Activated CD8-positive, alpha-beta memory T cell treated with anti-CD3 and anti-CD28 coated beads, Interleukin-2, amount 50 U/mL, for 24 hours (primary cell): ENCODE measurements around the gene TTC24.

ENCODE experiments used
- DNase-seq: peaks from one replicate; pipeline ENCODE4 v3.0.0-alpha.2; 2020; ENCODE audit errors: extremely low read depth

TTC24 gene

DNA sequence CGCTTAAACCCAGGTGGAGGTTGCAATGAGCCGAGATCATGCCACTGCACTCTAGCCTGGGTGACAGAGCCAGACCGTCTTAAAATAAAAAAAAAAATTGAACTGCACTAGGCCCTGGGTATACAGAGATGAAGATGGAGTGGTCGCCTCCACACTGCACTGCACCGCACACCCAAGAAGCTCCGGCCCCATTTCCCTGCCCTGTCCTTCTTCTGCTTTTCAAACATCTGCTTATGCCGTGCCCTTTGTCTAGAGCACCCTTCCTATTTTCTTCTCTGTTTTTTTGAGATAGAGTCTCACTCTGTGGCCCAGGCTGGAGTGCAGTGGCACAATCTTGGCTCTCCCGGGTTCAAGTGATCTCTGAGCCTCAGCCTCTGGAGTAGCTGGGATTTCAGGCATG, 24.6 kb upstream of the TTC24 start:
- DNase-seq = no peak

DNA sequence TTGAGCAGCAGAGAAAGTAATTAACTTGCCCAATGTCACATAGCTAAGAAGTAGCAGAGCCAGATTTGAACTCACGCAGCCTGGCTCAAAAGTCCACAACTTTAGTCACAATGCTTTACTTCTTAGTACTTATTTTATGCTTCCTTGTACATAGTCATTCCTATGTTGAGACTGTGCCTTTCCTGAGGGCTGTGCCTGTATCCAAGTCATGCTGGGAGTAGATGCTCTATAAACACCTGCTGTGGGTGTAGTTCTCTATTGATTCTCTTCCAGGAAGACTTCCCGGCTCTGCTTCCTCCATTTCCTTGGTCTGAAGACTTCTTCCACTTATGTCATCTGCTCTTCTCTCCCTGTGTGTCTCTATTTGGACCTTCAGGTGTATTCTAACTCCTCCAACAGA, 23.8 kb upstream of the TTC24 start:
- DNase-seq = no peak

DNA sequence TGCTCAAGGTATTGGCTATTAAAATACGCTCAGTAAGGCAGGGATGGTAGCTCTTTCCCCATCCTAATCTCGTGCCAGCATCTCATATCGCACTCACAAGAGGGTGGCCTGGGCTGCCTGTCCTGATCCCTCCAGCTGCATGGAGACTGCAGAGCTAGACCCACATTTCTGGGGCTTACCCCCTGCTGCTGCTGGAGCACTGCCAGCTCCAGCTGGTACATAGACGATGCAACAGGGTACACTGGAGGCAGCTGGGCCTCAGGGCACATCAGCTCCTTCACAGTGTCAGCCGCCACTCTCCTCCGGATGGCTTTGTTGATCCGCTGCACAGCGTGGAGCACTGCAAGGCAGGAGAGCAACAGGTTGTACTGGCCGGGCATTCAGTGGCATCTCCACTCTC, 23.2 kb upstream of the TTC24 start:
- DNase-seq = no peak

DNA sequence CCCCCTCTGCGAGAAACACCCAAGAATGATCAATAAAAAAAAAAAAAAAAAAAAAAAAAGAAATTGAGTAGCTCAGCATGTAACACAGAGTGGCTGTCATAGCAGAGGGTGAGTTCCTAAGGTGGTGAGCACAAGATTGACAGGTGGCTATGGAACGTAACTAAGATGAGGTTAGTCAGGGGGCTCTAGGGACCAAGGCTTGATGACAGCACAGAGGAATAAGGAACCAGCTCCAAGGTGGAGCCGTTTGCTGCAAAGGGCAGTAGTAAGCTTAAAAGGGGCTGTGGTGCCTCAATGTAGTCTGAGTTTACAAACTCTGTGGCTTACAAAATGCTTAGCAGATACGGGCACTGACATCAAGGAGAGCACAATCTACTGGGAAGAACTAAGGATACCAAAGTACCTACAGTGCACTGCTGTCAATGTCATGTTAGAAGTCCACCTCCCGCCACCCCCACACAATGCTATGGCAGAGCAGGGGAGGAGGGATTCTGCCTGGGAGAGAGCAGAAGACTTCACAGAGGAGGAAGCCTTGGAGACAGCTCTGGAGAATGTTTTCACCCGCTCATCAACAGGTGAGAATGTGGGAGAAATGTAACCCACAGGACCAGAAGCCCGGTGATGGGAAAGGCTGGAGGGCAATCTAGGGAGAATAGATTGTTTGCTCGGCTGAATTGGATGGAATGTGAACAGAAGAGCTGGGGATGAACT, 20.3 kb upstream of the TTC24 start:
- no peak for DNase-seq

DNA sequence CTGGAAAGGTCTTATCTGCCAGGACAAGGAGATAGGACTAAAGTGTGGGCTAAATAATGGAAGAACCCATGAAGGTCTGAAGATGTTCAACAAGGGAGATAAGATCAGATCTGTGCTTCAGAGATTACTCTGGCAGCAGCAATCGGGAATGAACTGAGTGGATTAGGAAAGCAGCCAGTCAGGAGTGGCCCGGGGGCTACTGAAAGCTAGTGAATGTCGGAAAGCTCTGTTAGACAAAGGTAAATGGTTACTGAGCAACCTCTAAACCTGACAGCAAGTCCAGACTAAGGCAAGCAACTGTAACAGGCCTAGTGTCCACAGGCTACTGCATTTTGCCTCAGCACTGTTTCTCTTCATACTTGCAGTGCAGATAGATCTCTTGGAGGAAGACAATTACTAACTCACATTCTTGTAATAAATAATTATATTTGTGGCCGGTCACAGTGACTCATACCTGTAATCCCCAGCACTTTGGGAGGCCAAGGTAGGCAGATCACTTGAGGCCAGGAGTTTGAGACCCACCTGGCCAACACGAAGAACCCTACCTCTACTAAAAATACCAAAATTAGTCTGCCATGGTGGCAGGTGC, 19.6 kb upstream of the TTC24 start:
- DNase-seq = no peak

DNA sequence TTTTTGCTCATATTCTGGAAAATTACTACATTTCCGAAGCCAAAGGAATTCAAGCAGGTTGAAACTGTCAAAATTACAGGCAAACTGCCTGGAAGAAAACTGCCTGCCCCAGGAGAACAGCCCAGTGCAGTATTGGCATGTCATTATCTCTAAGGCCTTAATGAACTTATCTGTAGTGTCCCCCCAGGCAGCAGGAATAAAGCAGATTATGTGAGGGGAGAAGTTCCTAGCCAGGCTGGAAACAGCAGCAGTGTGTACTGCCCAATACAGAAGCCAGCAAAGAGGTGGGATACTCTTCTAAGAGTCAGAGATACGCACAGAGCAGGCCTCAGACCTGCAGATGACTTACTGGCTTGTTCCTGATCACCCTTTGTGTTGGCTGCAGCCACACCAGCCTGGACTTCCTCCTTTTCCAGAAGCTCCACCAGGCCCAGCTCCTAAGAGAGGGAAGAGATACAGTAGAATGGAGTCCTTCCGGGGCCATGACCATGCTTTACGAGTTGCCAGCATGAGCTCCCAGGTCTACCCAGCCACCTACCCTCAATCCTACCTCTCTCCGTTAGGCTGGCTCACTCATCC, 18.8 kb upstream of the TTC24 start:
- DNase-seq = no peak

DNA sequence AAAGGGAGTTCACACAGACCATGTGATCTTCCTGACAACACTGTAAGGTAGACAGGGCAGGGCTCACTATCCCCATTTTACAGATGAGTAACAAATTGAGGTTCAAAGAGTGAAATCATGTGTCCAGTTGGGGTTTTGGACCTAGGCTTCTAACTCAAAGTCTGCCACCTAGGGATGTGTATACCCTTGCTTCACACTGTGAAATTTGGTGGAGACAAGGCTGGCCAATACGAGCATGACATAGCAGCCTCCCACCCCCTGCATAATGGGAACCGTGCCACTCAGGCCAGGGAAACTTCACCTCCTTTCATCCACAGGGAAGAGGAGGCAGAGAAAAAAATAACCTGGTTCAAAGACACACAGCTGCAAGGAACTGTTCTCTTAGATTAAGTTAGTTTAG, 14.0 kb upstream of the TTC24 start:
- no peak for DNase-seq

DNA sequence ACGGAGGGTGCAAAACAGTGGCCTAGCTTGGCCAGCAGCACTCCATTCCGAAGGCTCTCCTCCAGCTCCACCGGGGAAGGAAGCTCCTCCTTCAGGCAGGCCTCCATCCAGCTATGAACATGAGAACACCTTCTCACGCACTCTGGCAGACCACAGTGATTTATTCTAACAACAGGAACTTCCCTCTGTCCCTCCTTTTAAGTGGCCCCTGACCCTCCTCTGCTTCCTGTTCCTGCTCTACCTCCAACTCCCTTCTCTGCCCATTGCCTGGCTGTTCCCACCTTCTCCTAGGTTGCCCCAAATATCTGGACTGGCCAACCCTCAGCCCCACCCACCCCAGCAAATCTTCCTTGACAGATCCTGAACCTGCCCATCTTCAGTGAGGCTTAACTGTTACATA, 13.1 kb upstream of the TTC24 start:
- DNase-seq = no peak

DNA sequence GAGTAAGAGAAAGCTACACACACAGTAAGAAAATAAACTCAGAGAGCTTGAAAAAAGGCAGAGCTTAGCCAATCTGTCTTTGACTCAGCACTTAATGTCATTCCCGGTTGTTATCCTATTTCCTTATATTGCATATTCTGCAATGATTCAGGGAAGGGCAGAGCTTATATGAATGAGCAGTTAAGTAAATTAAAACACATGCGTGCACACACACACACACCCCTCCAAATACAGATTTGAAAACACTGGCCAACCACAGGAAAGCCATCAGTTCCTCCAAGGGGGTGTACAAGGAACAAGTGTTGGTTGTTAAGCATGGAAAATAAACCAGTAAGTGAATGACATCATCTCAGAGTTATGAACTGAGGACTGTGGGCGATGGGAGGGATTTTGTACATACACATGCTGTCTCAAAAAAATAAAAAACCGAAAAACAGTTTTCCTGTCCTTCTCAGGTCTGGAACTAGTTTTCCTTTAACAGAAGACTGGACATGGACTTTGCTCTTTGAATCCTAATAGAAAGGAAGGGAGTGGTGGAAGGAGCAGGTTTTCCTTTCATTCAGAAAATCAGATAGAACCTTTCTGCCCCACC, 8.2 kb upstream of the TTC24 start:
- DNase-seq = no peak

DNA sequence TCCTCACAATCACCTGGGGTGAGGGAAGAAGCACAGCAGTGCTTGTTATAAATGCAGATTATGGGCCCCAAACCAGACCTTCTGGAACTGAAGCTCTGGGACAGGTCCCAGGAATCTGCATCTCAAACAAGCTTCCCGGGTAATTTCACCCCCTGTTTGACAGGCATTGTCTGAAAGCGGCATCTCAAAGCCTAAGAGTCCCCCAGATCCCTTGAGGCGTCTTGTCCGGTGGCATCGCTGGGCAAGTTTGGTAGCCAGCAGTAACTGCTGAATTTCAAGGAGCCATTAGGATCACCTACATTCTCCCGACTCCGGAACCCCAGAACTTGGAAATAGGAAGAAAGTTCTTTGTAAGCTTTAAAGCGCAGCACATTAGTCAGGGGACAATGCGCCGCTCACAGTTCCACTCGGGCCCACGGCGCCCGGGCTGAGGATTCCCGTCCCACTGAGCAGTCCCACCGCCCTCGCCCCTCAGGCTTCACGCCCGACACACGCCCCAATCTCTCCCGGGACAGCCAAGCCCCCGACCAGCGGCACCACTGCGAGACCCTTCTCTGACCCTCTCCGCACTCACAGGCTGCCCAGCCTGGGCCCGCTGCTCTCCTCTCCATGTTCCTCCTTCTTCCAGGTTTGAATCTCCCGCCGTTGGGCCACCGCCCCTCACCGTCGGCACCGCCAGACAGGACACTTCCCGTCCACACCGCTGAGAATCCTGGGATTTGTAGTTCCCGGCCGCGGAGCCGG, 7.4 kb upstream of the TTC24 start, which contains the start of gene IQGAP3:
TSS of gene IQGAP3 (minus strand) at position 647 of the 744 bp plus-strand sequence. CDS start at position 611, 36 bp downstream.
- peak; percentile 40 for DNase-seq

DNA sequence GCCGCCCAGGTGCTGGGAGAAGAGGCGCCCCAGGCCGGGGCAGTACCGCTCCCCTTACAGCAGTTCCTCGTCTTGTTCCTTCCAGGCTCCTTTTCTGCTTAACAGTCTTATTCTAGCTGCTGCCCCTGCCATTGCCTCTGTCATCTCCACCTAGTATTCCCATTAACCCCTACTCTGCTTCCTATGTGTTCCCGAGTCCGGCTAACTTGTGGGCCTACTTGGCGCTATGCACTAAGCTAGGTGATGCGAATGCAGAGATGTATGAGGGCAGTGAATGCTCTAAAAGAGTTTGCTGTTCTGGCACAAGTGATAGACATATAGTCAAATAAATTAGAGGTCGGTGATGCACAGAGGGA, 6.9 kb upstream of the TTC24 start:
- no peak for DNase-seq

DNA sequence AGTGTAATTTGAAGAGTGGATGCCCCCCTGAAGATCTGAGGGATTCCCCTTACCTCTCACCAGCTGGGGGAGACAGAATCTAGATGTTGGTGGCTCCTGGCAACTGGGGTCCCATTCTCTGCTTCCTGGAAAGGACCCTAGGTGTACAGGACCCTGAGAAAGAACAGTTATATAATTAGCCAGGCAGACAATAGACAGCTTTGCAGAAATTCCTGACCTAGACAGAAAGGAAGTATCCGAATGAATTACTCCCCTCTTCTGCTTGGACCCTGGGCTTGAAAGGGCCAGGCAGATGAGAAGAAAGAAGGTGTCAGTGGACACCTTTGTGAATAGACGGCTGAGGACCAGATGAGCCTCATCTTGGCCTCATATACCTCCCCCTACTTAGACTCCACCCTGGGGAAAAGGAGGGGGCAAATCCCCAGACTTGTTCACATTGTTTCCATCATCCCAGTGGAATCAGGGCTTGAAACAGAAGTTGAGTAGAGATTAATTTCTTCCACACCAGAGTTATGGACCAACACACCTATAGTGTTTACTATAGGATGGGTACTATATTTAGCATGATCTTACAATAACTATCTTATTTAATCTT, 5.4 kb upstream of the TTC24 start:
- DNase-seq = no peak

DNA sequence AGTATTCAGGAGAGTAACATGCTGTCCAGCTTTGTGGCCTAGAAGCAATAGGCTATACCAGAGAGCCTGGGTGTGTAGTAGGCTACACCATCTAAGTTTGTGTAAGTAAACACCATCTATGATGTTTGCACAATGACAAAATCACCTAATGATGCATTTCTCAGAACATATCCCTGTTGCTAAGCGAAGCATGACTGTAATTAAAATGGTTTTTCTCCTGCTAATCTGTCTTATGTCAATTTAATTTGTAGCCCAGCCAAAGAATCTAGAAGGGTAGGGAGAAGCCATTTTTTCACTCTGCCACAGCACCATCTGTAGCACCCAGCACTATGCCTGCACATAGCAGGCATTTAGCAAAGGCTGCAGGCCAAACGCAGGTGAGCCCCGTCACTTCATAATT, 2.0 kb upstream of the TTC24 start:
- DNase-seq = no peak

DNA sequence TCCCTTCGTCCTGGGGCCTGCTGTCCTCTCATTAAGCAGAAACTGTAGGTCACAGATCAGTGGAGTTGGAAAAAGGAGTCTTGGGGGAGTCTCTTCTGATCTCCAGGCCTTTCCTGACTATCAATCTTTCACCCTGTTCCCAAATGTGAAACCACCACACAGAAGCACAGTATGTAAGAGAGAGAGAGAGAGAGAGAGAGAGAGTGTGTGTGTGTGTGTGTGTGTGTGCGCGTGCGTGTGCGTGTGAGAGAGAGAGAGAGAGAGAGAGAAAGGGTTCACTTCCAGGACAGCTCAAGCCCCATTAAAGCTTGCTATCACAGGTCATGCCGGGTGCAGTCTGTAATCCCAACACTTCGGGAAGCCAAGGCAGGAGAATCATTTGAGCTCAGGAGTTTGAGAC, 1.5 kb upstream of the TTC24 start:
- no peak for DNase-seq

DNA sequence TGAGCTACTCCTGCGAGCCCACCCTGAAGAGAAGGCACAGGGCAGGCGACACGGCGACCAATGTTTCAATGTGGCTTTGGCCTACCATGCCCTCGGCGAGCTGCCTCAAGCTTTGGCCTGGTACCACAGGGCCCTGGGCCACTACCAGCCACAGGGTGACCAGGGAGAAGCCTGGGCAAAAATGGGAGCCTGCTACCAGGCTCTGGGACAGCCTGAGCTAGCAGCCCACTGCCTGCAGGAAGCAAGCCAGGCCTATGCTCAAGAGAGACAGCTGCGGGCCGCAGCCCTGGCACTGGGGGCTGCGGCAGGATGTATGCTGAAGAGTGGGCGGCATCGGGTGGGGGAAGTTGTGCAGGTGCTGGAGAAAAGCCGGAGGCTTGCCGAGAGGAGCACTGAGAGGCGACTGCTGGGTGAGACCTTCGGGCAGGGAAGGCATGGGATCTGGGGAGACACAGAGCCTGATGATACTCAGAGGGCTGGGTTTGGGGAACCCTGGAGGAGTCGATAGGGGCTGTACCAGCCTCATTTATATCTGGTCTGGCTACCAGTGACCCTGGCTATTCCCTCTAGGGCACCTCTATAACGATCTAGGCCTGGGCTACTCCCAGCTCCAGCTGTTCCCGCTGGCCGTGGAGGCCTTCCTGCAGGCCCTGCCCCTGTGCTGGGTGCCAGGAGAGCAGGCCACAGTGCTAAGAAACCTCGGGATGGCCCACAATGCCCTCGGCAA, 2.3 kb downstream of the TTC24 start:
- DNase-seq = no peak

DNA sequence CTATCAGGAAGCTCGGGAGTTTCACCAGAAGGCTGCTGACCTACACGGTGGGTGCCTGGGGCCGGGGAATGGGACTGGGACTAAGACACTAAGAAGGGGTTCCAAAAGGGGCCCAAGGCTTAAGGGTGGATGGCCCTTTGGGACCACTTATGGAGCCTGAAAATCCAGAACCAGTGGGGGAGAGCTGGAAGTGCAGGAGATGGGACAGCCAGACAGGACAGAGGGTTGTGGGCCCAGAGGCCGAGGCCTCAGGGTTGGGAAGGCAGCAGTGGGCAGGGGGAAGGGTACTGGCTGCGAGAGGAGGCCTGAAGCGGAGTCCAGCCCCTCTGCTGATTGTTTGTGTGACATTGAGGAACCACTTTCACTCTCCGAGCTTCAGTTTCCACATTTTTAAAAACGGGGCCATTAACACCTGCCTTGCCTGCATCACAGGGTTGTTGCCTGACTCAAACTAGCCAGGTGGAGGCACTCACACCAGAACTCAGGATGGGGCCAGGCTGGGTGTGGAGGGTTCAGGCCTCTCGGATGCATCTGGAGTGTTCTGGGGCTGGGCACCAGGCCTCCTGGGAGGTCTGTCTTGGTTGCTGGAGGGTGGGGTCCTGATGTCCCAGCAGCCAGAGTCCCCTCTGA, 3.0 kb downstream of the TTC24 start:
- DNase-seq = no peak

DNA sequence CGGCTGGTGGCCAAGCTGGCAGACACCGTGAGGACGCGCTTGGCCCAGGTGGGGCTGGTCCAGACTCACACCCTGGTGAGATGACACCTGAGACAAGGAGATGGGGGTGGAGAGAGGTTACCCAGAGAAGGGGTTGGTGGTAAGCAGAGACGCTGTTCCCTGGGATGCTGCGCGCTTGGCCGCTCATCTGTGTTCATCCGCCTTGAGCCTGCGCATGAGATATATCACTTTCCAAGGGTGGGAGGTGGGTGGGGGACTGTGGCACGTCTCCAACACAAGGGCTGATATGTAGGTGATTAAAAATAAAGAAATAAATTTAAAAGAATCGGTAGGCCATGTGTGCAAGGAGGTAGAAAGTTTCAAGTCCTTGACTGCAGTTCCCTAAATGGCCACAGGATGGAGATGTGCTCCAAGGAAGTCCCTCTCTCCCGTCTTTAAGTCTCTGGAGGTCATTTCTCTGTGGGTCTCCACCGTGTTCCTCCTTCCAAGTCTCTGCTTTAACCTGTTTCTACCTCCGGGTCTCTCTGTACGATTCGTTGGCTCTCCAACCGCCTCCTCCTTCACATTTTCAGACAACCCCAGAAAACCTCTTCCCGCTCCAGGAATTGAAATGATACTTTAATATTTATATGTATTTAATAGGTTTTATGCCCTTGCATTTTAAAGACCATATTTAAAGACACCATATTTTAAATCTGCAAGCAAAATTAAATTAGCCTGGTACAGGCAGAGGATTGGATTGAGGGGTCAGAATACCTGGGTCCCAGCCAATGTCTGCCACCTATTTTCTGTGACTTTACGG, 4.5 kb downstream of the TTC24 start:
- DNase-seq = peak; percentile 50

DNA sequence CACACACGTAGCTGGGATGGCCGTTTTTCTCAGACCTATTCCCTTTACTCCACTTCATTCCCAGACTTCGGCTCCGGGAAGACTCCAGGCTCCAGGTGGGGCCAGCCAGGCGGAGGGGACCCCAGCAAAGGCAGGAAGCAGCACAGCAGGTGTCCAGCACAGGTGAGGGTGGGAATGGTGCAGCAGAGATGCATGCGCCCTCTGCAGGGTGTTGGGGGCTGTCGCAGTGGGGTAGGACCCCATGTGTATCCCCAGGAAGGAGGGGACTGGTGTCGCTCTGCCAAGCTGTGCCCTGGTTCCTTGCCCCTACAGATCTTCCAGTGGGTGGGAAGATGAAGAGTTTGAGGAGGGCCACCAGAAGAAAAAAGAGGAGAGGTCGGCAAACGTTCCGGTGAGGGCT, 5.3 kb downstream of the TTC24 start:
- DNase-seq = no peak

DNA sequence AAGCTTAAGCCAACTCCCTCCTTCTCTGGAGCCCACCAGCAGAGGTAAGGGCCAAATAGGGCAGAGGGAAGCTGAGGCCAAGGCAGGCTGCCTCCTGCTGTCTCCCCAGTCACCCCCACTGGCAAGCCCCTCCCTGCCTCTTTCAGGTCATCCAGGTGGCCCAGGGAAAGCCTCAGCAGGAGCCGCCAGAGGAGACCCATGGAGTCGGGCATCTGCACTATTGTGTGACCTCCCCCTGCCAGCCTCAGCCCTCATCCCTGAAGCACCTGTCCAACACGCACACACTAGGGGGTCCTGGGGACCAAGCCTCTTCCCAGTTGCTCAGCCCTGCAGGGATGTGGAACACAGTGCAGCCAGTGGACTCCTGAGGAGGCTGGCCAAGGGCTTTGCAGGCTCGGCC, 6.8 kb downstream of the TTC24 start:
- DNase-seq = no peak

DNA sequence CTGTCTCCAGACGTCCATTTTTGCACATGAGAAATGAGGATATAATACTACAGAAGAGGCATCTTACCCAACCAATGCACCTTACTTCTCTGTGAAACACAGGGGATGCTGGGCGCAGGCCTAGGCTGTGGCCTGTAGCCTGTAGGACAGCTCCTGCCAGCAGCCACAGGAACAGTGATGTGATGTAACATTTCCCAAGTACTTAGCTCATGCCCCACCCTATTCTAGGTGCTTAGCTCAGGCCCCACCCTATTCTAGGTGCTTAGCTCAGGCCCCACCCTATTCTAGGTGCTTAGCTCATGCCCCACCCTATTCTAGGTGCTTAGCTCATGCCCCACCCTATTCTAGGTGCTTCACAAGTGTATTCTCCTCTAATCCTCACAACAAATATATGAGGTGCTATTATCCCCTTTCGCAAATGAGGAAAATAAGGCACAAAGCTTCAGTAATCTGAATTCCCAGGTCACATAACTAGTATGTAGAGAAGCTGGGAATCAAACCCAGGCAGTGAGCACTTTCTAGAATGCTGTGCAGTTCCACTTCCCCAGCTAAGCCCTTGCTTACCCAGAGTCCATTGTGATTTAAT, 7.5 kb downstream of the TTC24 start:
- DNase-seq = no peak
